GM06990 (cell line): Measurements from ENCODE around the gene HAP1.

Experiments
- DNase-seq: peaks from one replicate; pipeline ENCODE4 v3.0.0-alpha.2; 2011; ENCODE audit not compliant: insufficient read length; ENCODE audit errors: extremely low read depth
- H3K27me3 ChIP-seq: replicated peaks from 2 replicates; pipeline ENCODE4 v1.6.0; 2011; ENCODE audit warnings: low read length; ENCODE audit not compliant: control insufficient read depth, insufficient read depth
- H3K36me3 ChIP-seq: 2 replicates; pipeline ENCODE4 v1.5.1; 2011; ENCODE audit warnings: low read length; ENCODE audit not compliant: control insufficient read depth, insufficient read depth
- H3K4me3 ChIP-seq: replicated peaks from 2 replicates; pipeline ENCODE4 v1.5.1; 2011; ENCODE audit warnings: low read depth, mild to moderate bottlenecking, control low read depth, low read length
- TF ChIP-seq, protein P1 (sequence below): IDR thresholded peaks from 2 replicates; pipeline ENCODE4 v1.5.1; 2011; ENCODE audit warnings: low read length, control low read depth, mild to moderate bottlenecking, inconsistent platforms; ENCODE audit not compliant: insufficient read depth, poor library complexity, severe bottlenecking

HAP1 gene

DNA sequence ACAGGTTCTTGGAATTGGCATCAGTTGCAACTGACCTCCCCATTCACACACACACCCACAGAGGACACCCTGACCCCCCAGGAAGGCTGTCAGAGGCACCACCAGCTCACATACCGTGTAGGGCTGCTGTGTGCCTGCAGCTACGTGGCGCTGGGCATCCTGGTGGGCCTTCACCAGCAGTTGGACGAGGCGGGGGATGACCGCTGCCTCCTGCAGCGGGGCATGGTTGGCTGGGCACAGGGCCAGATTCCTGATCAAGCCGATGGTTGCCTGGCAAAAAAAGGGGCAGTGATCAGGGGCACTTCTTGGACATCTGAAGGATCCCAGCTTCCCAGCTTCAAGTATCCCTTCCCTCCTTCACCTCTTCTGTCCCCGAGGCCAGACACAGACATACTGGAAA, 24.2 kb upstream of the HAP1 start:
- H3K27me3 ChIP-seq, result no peaks in the 10 kb centered on the region
- no peak overlapping the region for H3K4me3 ChIP-seq
- no peaks in the 10 kb centered on the region for H3K36me3 ChIP-seq
- TF ChIP-seq, protein P1, sequence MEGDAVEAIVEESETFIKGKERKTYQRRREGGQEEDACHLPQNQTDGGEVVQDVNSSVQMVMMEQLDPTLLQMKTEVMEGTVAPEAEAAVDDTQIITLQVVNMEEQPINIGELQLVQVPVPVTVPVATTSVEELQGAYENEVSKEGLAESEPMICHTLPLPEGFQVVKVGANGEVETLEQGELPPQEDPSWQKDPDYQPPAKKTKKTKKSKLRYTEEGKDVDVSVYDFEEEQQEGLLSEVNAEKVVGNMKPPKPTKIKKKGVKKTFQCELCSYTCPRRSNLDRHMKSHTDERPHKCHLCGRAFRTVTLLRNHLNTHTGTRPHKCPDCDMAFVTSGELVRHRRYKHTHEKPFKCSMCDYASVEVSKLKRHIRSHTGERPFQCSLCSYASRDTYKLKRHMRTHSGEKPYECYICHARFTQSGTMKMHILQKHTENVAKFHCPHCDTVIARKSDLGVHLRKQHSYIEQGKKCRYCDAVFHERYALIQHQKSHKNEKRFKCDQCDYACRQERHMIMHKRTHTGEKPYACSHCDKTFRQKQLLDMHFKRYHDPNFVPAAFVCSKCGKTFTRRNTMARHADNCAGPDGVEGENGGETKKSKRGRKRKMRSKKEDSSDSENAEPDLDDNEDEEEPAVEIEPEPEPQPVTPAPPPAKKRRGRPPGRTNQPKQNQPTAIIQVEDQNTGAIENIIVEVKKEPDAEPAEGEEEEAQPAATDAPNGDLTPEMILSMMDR, result no peak
- no peak for DNase-seq

DNA sequence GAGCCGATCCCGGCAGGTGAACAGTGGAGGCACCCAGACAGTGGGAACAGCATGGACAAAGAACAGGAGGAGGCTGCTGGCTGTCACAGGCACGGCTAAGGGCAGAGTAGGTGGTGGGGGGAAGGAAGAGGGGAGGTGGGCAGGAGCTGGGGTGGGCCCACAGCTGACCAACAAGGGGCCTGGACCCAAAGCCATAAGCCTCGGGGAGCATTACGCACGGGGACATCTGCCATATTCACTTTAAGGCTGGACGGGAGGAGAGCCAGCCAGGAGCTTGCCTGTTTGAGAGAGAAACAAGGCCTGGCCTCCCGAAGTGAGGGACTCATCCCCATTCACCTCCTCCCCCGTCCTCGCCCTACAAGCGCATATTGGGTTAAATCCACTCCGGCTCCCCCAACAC, 19.6 kb upstream of the HAP1 start:
- H3K27me3 ChIP-seq, result no peaks in the 10 kb centered on the region; the same call in 1 of the 2 replicates
- no peak for DNase-seq
- H3K4me3 ChIP-seq, result no peak overlapping the region
- H3K36me3 ChIP-seq, result no peaks in the 10 kb centered on the region
- TF ChIP-seq, protein P1, result no peak

GRCh38 chr17:41751288-41751687, 16.8 kb upstream of the HAP1 start:
- Histone ChIP-seq H3K36me3 (no peaks in the 10 kb centered on the region), H3K27me3 (no peaks in the 10 kb centered on the region; the same call in 1 of the 2 replicates), H3K4me3 (no peak overlapping the region)
- DNase-seq, result no peak
- TF ChIP-seq, protein P1, result no peak

- H3K4me3 ChIP-seq, result no peak overlapping the region
- no peak for DNase-seq
- TF ChIP-seq, protein P1, result no peak
- no peaks in the 10 kb centered on the region; the same call in 1 of the 2 replicates for H3K27me3 ChIP-seq
- H3K36me3 ChIP-seq, result no peaks in the 10 kb centered on the region
Measured at GRCh38 chr17:41750862-41751261, 16.4 kb upstream of the HAP1 start.

- TF ChIP-seq, protein P1, result no peak
- no peak for DNase-seq
Measured at GRCh38 chr17:41748275-41748674, 13.8 kb upstream of the HAP1 start.

DNA sequence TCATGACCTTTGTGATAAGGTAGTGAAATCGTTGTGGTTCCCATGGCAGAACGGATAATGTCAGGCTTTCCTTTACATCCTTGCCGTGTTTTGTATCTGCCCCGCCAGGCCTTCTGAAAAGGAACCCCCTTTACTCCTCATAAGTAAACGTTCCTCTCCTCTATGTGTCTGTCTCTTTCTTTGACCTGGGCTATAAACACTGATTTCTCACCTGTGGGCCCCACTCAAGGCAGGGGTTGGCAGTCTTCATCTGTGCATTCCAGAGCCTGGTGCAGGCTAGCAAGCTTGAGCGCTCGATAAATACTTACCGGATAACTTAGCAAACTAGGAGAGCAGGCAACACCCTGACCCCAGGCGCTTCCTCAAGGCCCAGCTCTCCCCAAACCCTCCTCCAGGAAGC, 7.3 kb upstream of the HAP1 start:
- TF ChIP-seq, protein P1, result no peak
- no peaks in the 10 kb centered on the region for H3K36me3 ChIP-seq
- H3K4me3 ChIP-seq, result no peak overlapping the region
- H3K27me3 ChIP-seq, result no peaks in the 10 kb centered on the region; the same call in 1 of the 2 replicates
- DNase-seq, result no peak

More at GRCh38 chr17:41748275-41748674, 13.8 kb upstream of the HAP1 start:
- no peak overlapping the region for H3K4me3 ChIP-seq
- no peaks in the 10 kb centered on the region for H3K36me3 ChIP-seq
- H3K27me3 ChIP-seq, result no peaks in the 10 kb centered on the region; the same call in 1 of the 2 replicates
